ENCODE data around the gene HDAC11.

DNA sequence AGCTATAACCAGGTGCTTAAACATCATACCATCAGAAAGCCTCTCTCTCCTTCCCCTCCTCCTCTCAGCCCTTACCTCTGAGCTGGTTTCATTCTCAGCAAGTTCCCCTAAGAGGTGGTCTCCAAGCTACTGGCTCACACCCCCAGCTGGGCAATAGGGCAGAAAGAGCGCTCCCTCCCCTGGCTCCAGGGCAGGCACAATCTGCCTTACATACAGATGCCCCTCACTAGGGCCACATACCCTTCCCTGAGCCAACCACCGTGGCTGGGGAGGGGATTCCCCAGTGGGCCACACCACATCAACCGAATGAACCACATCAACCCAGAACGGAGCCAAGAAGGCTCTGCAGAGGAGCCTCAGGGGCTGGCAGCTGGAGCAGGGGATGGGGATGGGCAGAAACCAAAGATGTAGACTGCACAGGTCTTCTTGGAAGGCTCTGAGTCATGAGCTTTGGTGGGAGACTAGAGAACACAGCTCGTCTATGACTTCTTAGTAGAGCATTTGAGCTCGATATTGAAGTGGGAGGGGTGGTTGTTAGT, 64.3 kb downstream of the HDAC11 start:
- TF ChIP-seq AFF4 (CRISPR knock-in tag; IDR thresholded peaks at IDR 0.05; ENCODE audit: borderline replicate concordance) (no peak), FOXP4 (CRISPR knock-in tag; IDR thresholded peaks at IDR 0.05) (no peak), PRRX2 (CRISPR knock-in tag; IDR thresholded peaks at IDR 0.05) (no peak), IRF2 (CRISPR knock-in tag; IDR thresholded peaks at IDR 0.05; ENCODE audit: borderline replicate concordance, low read depth) (no peak), TCF7 (CRISPR knock-in tag; IDR thresholded peaks at IDR 0.05; ENCODE audit: low read depth) (no peak), SP1 (CRISPR knock-in tag; conservative IDR thresholded peaks at IDR 0.05) (no peak), CTCF (IDR thresholded peaks at IDR 0.05) (no peak), GTF2I (CRISPR knock-in tag; conservative IDR thresholded peaks at IDR 0.05) (no peak), SMAD4 (CRISPR knock-in tag; IDR thresholded peaks at IDR 0.05) (no peak), HMGXB4 (CRISPR knock-in tag; IDR thresholded peaks at IDR 0.05) (no peak)
